Gastrocnemius medialis (tissue), 4 donors: ENCODE data around the gene EPHA8. TPM values are rescaled to one million over a fixed set of nuclear protein-coding genes. Genes with fewer than 3 reads are reported as not detected.

ENCODE experiments used
- ATAC-seq, 2 donors: fragments of 150-250 bp; one replicate each; pipeline ENCODE4 v1.9.1; 2016
- DNase-seq, 2 donors: peaks; one replicate each; pipeline ENCODE4 v3.0.0-alpha.2; 2019
- H3K27ac ChIP-seq, 4 donors: fragments of 200-600 bp; sonication (generic); 1 replicate in 1 of 4; 2 replicates in 3 of 4; pipeline ENCODE4 v1.5.1; 2016 to 2018; ENCODE audit warnings: mild to moderate bottlenecking in 2 of 4, moderate library complexity in 1 of 4
- H3K27me3 ChIP-seq, 3 donors: fragments of 200-600 bp; sonication (generic) in 2 of 3; 1 replicate in 1 of 3; 2 replicates in 2 of 3; pipeline versions ENCODE4 v1.5.1 to v1.6.0; 2016 to 2019; ENCODE audit warnings: mild to moderate bottlenecking in 1 of 3, moderate library complexity in 1 of 3
- H3K36me3 ChIP-seq, 2 donors: fragments of 200-600 bp; sonication (generic) in 1 of 2; one replicate each; pipeline ENCODE4 v1.5.1; 2017 to 2018
- H3K4me1 ChIP-seq, 2 donors: fragments of 200-600 bp; sonication (generic) in 1 of 2; one replicate each; pipeline ENCODE4 v1.5.1; 2016 to 2017; ENCODE audit warnings: mild to moderate bottlenecking in 2 of 2
- H3K4me3 ChIP-seq, 4 donors: fragments of 200-600 bp; sonication (generic) in 3 of 4; 1 replicate in 1 of 4; 2 replicates in 3 of 4; pipeline ENCODE4 v1.5.1; 2016 to 2019; ENCODE audit warnings: mild to moderate bottlenecking in 2 of 4
- H3K9me3 ChIP-seq, 3 donors: fragments of 200-600 bp; sonication (generic) in 2 of 3; 1 replicate in 1 of 3; 2 replicates in 2 of 3; pipeline ENCODE4 v1.5.1; 2016 to 2019
- CTCF ChIP-seq, 5 experiments: fragments of 450-650 bp in 3 of 5; fragments of 200-600 bp in 2 of 5; sonication (generic) in 2 of 5; IDR thresholded peaks in 4 of 5; conservative IDR thresholded peaks in 1 of 5; 1 replicate in 4 of 5; 2 replicates in 1 of 5; pipeline ENCODE4 v1.5.1; 2016 to 2019; ENCODE audit warnings: antibody characterized with exemption in 5 of 5, mild to moderate bottlenecking in 3 of 5, moderate library complexity in 3 of 5
- POLR2A ChIP-seq, 2 donors: fragments of 450-650 bp; IDR thresholded peaks; one replicate each; pipeline ENCODE4 v1.6.1; 2017; ENCODE audit warnings: antibody characterized with exemption in 2 of 2, mild to moderate bottlenecking in 2 of 2, moderate library complexity in 2 of 2
- in situ Hi-C, 4 donors: fragments of 200-750 bp; cut with MboI; loops; one replicate each; pipeline versions ENCODE4 v1.15.0 to v1.8.0; 2017; ENCODE audit warnings: low sequenced_read_pairs in 4 of 4
- intact Hi-C: fragments of 100-400 bp; cut with DNase I; formaldehyde crosslinking; loops from one replicate; pipeline ENCODE4 v1.15.1; 2023; ENCODE audit warnings: low total_unique reads
- total RNA-seq, 4 donors: library from RNA; depleted of rRNA; stranded (reverse); fragments of >200 nt; gene quantifications; one replicate each; pipeline versions ENCODE4 v1.1.0 to v1.2.3, GENCODE V29; 2016

The EPHA8 gene
- total RNA-seq, 4 donors from 2014 or later = not detected

DNA sequence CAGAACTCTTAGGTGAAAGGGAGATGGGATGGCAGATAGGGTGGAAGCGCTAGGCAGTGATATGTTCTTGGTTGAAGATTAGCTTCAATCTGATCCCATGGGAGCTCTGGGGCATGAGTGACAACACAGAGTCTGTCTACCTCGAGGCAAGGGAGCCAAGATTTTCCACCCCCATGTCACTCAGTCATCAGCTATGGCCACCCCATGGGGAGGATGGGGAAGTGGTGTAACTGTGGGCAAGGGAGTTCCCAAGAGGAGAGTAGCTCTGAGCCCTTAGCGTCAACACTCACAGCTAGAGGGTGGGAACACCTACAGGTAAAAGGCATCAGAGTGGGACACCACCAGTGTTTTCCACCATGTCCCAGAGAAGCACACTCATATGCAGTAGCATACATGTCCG, 42.9 kb downstream of the EPHA8 start:
- ATAC-seq = no peak
- H3K36me3 ChIP-seq = no peaks in the 10 kb centered on the region

GRCh38 chr1:22607154-22607553, 43.9 kb downstream of the EPHA8 start:
- H3K27ac ChIP-seq = no peak overlapping the region
- H3K9me3 ChIP-seq = no peaks in the 10 kb centered on the region
- DNase-seq = no peak
- no peak overlapping the region for H3K4me3 ChIP-seq
- peaks cover 32 to 50% (median 37%) of the 10 kb centered on the region in 3 donors for H3K27me3 ChIP-seq
- in situ Hi-C loops (no loop called here), intact Hi-C loops (no loop called here)
- TF ChIP-seq POLR2A (IDR thresholded peaks at IDR 0.05) (no peak), CTCF (IDR thresholded peaks at IDR 0.05 in 4 of 5, conservative IDR thresholded peaks at IDR 0.05 in 1 of 5) (no peak)
- ATAC-seq = no peak
- no peaks in the 10 kb centered on the region for H3K4me1 ChIP-seq
- H3K36me3 ChIP-seq = no peaks in the 10 kb centered on the region

More for the DNA sequence above, 42.9 kb downstream of the EPHA8 start:
- intact Hi-C loops (no loop called here), in situ Hi-C loops (no loop called here)
- no peak overlapping the region for H3K27ac ChIP-seq
- no peaks in the 10 kb centered on the region for H3K9me3 ChIP-seq
- peaks cover 37 to 51% (median 41%) of the 10 kb centered on the region in 3 donors for H3K27me3 ChIP-seq
- H3K4me3 ChIP-seq = no peak overlapping the region
- no peak for DNase-seq
- TF ChIP-seq CTCF (IDR thresholded peaks at IDR 0.05 in 4 of 5, conservative IDR thresholded peaks at IDR 0.05 in 1 of 5) (no peak), POLR2A (IDR thresholded peaks at IDR 0.05) (no peak)
- no peaks in the 10 kb centered on the region for H3K4me1 ChIP-seq

DNA sequence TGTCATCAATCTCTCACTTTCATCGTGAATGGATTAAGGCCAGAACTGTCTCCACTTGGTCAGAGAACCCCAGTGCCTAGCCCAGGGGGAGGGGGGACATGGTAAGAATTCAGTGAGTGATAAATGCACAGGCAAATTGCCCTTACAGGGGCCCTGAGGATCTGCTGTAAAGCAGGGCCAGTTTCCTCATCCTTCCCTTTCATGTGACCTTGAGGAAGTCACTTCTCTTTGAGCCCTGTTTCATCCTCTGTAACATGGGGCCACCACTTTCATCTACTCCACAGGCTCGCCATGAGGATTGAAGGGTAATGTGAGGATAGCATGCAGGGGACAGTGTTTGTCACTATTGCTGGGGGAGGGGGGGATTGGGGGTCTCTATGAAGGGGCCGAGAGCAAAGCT, 45.1 kb downstream of the EPHA8 start:
- Histone ChIP-seq H3K9me3 (no peaks in the 10 kb centered on the region), H3K36me3 (no peaks in the 10 kb centered on the region), H3K27me3 (peaks cover 25 to 43% (median 30%) of the 10 kb centered on the region in 3 donors), H3K27ac (no peak overlapping the region), H3K4me3 (no peak overlapping the region), H3K4me1 (no peaks in the 10 kb centered on the region)
- in situ Hi-C loops (no loop called here), intact Hi-C loops (no loop called here)
- no peak for TF ChIP-seq POLR2A (IDR thresholded peaks at IDR 0.05)
- TF ChIP-seq CTCF (IDR thresholded peaks at IDR 0.05 in 4 of 5, conservative IDR thresholded peaks at IDR 0.05 in 1 of 5) = no peak
- ATAC-seq (no peak), DNase-seq (no peak)

- no peaks in the 10 kb centered on the region for H3K9me3 ChIP-seq
- in situ Hi-C loops (no loop called here), intact Hi-C loops (no loop called here)
- H3K36me3 ChIP-seq = no peaks in the 10 kb centered on the region
- peaks cover 24 to 36% (median 26%) of the 10 kb centered on the region in 3 donors for H3K27me3 ChIP-seq
- DNase-seq (no peak), ATAC-seq (no peak)
- no peak overlapping the region for H3K4me3 ChIP-seq
- H3K4me1 ChIP-seq = no peaks in the 10 kb centered on the region
- H3K27ac ChIP-seq = no peak overlapping the region
- no peak for TF ChIP-seq POLR2A (IDR thresholded peaks at IDR 0.05)
- TF ChIP-seq CTCF (IDR thresholded peaks at IDR 0.05 in 4 of 5, conservative IDR thresholded peaks at IDR 0.05 in 1 of 5) = no peak
These were observed 46.0 kb downstream of the EPHA8 start for GRCh38 chr1:22609291-22609690.

- H3K27ac ChIP-seq = no peak overlapping the region
- no peaks in the 10 kb centered on the region for H3K36me3 ChIP-seq
- H3K27me3 ChIP-seq = peaks cover 22 to 43% (median 36%) of the 10 kb centered on the region in 3 donors
- in situ Hi-C loops = no loop called here
- H3K4me3 ChIP-seq = no peak overlapping the region
- TF ChIP-seq POLR2A (IDR thresholded peaks at IDR 0.05) (no peak), CTCF (IDR thresholded peaks at IDR 0.05 in 4 of 5, conservative IDR thresholded peaks at IDR 0.05 in 1 of 5) (no peak)
- DNase-seq (no peak), ATAC-seq (no peak)
- intact Hi-C loops = no loop called here
- no peaks in the 10 kb centered on the region for H3K9me3 ChIP-seq
- H3K4me1 ChIP-seq = no peaks in the 10 kb centered on the region
These were observed 48.2 kb downstream of the EPHA8 start for GRCh38 chr1:22611530-22611947.
